MCF 10A (cell line): Measurements from ENCODE around the gene ZNF507. TPM values are rescaled to one million over a fixed set of nuclear protein-coding genes. Genes with fewer than 3 reads are reported as not detected.

Experiments
- BruUV-seq: library from RNA; stranded (reverse); fragments of 400-500 nt; replicated peaks from 2 replicates; lab custom pipeline; 2021; lab: Mats Ljungman, UMichigan
- CTCF ChIA-PET: fragments of 300-600 bp; sonication (Branson Sonifier 250); formaldehyde crosslinking; extraction: SDS; loops from one replicate; lab custom pipeline; 2021; ENCODE audit warnings: antibody characterized with exemption, inconsistent platforms; lab: Yijun Ruan, JAX
- POLR2A ChIA-PET: fragments of 300-600, 350-650 bp; sonication (Branson Sonifier 250); formaldehyde crosslinking; extraction: SDS; loops from one replicate; lab custom pipeline; 2020; ENCODE audit warnings: antibody characterized with exemption, inconsistent platforms; lab: Yijun Ruan, JAX
- DNase-seq: peaks from one replicate; pipeline ENCODE4 v3.0.0-alpha.2; 2018; ENCODE audit not compliant: unreplicated experiment
- H3K27ac Mint-ChIP-seq: one replicate; pipeline ENCODE4 v1.8.0; 2022; ENCODE audit warnings: mild to moderate bottlenecking, low read depth, mixed read lengths; ENCODE audit not compliant: unreplicated experiment
- H3K27me3 Mint-ChIP-seq: one replicate; pipeline ENCODE4 v1.8.0; 2022; ENCODE audit warnings: mixed read lengths; ENCODE audit not compliant: insufficient read depth, unreplicated experiment
- H3K36me3 Mint-ChIP-seq: one replicate; pipeline ENCODE4 v1.8.0; 2022; ENCODE audit warnings: mild to moderate bottlenecking, moderate library complexity, mixed read lengths; ENCODE audit not compliant: insufficient read depth, unreplicated experiment
- H3K4me1 Mint-ChIP-seq: one replicate; pipeline ENCODE4 v1.8.0; 2022; ENCODE audit warnings: mixed read lengths; ENCODE audit not compliant: insufficient read depth, unreplicated experiment
- H3K4me3 Mint-ChIP-seq: one replicate; pipeline ENCODE4 v1.8.0; 2022; ENCODE audit warnings: mild to moderate bottlenecking, moderate library complexity, mixed read lengths; ENCODE audit not compliant: unreplicated experiment
- H3K9me3 Mint-ChIP-seq: one replicate; pipeline ENCODE4 v1.8.0; 2022; ENCODE audit warnings: mixed read lengths; ENCODE audit not compliant: unreplicated experiment
- intact Hi-C: fragments of 100-400 bp; cut with micrococcal nuclease; formaldehyde crosslinking; loops from 2 replicates; pipeline ENCODE4 v1.14.1; 2022
- total RNA-seq: library from RNA; stranded (reverse); gene quantifications from 2 replicates; pipeline ENCODE4 v1.2.3, GENCODE V29; 2022
- TF ChIP-seq, protein P1 (sequence below): fragments of 200-600 bp; IDR thresholded peaks from one replicate; pipeline ENCODE4 v1.8.0; 2022; ENCODE audit warnings: antibody characterized with exemption, mild to moderate bottlenecking; ENCODE audit not compliant: unreplicated experiment

The ZNF507 gene
- total RNA-seq, 1 experiment from 2014 or later, result 22.8 TPM

DNA sequence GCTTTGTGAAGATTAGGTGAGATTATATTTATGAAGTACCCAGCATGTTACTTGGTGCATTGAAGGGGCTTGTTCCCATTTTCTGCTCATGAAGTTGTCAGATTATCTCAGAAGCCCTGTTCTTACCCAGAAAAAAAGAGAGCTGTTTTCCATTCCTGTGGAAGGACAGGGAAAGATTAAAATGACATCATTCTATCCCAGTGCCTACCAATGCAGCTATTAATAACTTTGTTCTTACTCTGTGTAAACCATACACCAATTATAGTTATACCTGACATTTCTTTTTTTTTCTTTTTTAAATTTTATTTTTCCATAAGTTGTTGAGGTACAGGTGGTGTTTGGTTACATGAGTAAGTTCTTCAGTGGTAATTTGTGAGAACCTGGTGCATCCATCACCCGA, 18.6 kb downstream of the ZNF507 start:
- DNase-seq, result no peak
- TF ChIP-seq, protein P1, sequence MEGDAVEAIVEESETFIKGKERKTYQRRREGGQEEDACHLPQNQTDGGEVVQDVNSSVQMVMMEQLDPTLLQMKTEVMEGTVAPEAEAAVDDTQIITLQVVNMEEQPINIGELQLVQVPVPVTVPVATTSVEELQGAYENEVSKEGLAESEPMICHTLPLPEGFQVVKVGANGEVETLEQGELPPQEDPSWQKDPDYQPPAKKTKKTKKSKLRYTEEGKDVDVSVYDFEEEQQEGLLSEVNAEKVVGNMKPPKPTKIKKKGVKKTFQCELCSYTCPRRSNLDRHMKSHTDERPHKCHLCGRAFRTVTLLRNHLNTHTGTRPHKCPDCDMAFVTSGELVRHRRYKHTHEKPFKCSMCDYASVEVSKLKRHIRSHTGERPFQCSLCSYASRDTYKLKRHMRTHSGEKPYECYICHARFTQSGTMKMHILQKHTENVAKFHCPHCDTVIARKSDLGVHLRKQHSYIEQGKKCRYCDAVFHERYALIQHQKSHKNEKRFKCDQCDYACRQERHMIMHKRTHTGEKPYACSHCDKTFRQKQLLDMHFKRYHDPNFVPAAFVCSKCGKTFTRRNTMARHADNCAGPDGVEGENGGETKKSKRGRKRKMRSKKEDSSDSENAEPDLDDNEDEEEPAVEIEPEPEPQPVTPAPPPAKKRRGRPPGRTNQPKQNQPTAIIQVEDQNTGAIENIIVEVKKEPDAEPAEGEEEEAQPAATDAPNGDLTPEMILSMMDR, result no peak
- no peaks in the 10 kb centered on the region for H3K9me3 Mint-ChIP-seq
- H3K4me1 Mint-ChIP-seq, result peaks cover 9% of the 10 kb centered on the region
- peaks cover 56% of the 10 kb centered on the region for H3K36me3 Mint-ChIP-seq
- CTCF ChIA-PET, result interaction anchor here (0.6 to 1.0 kb wide), 4 partner anchors 15 to 291 kb away, joined by 3 read pairs; no protein-coding TSS in a partner anchor
- no peak overlapping the region for H3K4me3 Mint-ChIP-seq
- H3K27ac Mint-ChIP-seq, result no peak overlapping the region
- H3K27me3 Mint-ChIP-seq, result no peaks in the 10 kb centered on the region
- POLR2A ChIA-PET, result interaction anchor here (1.4 to 2.8 kb wide), 4 partner anchors 10 to 41 kb away, joined by 4 to 11 read pairs (median 6); partner anchors contain the start of genes DPY19L3 and ZNF507
- intact Hi-C loops, result no loop called here
- BruUV-seq, result no TSS peak

DNA sequence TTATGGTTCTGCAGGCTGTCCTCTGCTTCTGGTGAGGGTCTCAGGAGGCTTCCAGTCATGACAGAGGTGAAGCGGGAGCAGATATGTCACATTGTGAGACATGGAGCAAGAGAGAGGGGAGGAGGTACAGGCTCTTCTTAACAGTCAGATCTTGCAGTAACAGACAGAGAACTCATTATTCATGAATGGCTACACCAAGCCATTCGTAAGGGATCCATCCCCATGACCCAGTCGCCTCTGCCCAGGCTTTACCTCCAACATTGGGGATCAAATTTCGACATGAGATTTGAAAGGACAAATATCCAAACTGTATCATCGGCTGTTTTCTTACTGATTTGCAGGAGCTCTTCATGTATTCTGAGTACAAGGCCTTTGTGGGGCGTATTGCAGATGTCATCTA, 21.7 kb downstream of the ZNF507 start:
- H3K27ac Mint-ChIP-seq, result no peak overlapping the region
- ChIA-PET POLR2A (interaction anchor here (1.1 to 2.0 kb wide), 3 partner anchors 9 to 21 kb away, joined by 5 to 6 read pairs (median 6); partner anchors contain the start of gene ZNF507), CTCF (interaction anchor here (0.6 to 0.7 kb wide), 2 partner anchors 11 to 22 kb away, joined by 4 read pairs; no protein-coding TSS in a partner anchor)
- DNase-seq, result no peak
- no TSS peak for BruUV-seq
- TF ChIP-seq, protein P1, result no peak
- H3K4me3 Mint-ChIP-seq, result no peak overlapping the region
- intact Hi-C loops, result no loop called here
- no peaks in the 10 kb centered on the region for H3K9me3 Mint-ChIP-seq
- peaks cover 9% of the 10 kb centered on the region for H3K4me1 Mint-ChIP-seq
- H3K36me3 Mint-ChIP-seq, result peaks cover 46% of the 10 kb centered on the region
- no peaks in the 10 kb centered on the region for H3K27me3 Mint-ChIP-seq

DNA sequence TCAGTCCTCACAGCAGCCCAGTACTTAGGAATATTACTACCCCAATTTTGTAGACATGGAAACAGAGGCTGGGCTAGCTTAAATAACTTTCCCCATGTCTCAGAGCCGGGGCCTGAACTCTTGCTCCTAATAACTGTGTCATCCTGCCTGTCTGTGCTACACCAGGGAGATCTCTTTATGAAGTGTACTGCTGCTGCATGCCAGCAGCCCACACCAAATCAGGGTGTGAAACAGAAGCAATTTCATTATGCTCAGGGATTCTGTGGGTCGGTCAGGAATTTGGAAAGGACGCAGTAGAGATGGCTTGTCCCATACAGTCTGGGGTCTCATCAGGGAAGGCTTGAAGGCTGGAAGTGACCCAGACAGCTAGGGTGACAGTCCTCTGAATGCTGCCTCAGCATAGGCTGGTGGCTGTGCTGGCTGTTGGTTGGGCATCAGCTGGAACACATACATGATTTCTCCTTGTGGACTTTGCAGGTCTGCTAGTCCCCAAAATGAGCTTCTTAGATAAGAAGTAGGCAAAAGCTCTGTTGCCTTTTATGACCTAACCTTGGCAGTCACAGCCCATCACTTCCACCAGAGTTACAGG, 22.6 kb downstream of the ZNF507 start:
- H3K36me3 Mint-ChIP-seq, result peaks cover 46% of the 10 kb centered on the region
- H3K27me3 Mint-ChIP-seq, result no peaks in the 10 kb centered on the region
- no TSS peak for BruUV-seq
- CTCF ChIA-PET, result interaction anchor here (0.6 to 1.1 kb wide), 5 partner anchors 10 to 1681 kb away, joined by 3 to 4 read pairs (median 3); no protein-coding TSS in a partner anchor
- no peaks in the 10 kb centered on the region for H3K9me3 Mint-ChIP-seq
- H3K27ac Mint-ChIP-seq, result no peak overlapping the region
- DNase-seq, result no peak
- POLR2A ChIA-PET, result interaction anchor here (1.1 to 2.0 kb wide), 3 partner anchors 10 to 22 kb away, joined by 5 to 6 read pairs (median 6); partner anchors contain the start of gene ZNF507
- peaks cover 4% of the 10 kb centered on the region for H3K4me1 Mint-ChIP-seq
- intact Hi-C loops, result no loop called here
- TF ChIP-seq, protein P1, result no peak
- H3K4me3 Mint-ChIP-seq, result no peak overlapping the region

DNA sequence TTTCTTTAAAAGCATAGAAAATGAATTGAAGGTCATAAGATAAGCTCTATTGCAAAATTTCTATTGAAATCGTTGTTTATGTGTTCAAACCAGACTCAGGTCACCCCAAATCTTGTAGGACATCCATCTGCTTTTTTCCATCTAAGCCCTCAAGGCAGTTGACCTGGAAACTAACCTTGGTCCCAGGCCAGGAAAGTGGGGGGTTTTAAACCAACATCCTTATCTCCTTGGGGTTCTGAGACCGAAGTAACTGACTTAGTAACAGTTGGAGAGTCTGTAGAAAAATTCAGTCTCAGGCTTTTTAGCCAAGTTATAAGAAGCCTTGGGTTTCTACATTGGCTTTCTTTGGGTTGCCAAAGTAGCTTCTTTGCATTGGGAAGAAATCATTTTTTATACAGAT, 23.4 kb downstream of the ZNF507 start:
- H3K27ac Mint-ChIP-seq, result no peak overlapping the region
- peaks cover 46% of the 10 kb centered on the region for H3K36me3 Mint-ChIP-seq
- POLR2A ChIA-PET, result interaction anchor here (2.0 kb wide), 1 partner anchor 23 kb away, joined by 6 read pairs; the partner anchor contains the start of gene ZNF507
- H3K9me3 Mint-ChIP-seq, result no peaks in the 10 kb centered on the region
- H3K4me1 Mint-ChIP-seq, result peaks cover 7% of the 10 kb centered on the region
- intact Hi-C loops, result no loop called here
- H3K4me3 Mint-ChIP-seq, result no peak overlapping the region
- CTCF ChIA-PET, result interaction anchor here (0.7 to 1.1 kb wide), 3 partner anchors 11 to 1682 kb away, joined by 3 read pairs; no protein-coding TSS in a partner anchor
- no peaks in the 10 kb centered on the region for H3K27me3 Mint-ChIP-seq
- no peak for DNase-seq
- BruUV-seq, result no TSS peak
- TF ChIP-seq, protein P1, result no peak
